ENCODE results near the gene RGL4.
"Not testable (repeated sequence)": the region's sequence is repeated elsewhere in the genome, so short reads cannot be mapped to it uniquely, and the experiment has no call there.

Gene RGL4

DNA sequence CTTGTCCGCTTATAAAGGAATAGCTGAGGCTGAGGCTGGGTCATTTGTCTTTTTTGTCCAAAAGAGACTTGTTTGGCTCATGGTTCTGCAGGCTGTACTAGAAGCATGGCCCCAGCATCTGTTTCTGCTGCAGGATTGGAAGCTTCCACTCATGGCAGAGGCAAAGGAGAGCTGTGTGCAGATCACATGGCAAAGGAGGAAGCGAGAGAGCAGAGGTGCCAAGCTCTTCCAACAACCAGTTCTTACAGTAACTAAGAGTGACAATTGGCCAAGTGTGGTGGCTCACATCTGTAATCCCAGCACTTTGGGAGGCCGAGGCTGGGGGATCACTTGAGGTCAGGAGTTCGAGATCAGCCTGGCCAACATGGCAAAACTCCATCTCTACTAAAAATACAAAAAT, 37.3 kb downstream of the RGL4 start:
- DNase-seq (ENCODE audit: low read depth in 3 of 3, low spot score in 1 of 3) = not testable (repeated sequence)

DNA sequence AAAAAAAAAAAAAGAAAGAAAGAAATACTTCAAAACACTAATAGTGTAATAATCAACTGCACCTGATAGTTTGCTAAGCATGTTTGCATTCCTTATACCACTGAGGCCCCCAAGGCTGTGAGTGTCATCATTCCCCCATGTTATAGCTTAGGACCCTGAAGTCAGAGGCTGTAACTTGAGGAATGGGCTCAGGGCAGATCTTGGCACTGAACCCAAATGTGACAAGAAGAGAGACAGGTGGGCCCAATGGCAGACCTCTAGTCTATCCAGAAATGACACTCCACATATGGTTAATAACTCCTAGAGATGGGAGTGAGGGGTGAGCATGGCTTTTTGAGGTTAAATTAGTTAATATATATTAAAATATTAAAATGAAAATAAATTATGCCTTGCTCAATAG, 46.9 kb downstream of the RGL4 start:
- no peak for DNase-seq (ENCODE audit: low read depth in 3 of 3, low spot score in 1 of 3)

DNA sequence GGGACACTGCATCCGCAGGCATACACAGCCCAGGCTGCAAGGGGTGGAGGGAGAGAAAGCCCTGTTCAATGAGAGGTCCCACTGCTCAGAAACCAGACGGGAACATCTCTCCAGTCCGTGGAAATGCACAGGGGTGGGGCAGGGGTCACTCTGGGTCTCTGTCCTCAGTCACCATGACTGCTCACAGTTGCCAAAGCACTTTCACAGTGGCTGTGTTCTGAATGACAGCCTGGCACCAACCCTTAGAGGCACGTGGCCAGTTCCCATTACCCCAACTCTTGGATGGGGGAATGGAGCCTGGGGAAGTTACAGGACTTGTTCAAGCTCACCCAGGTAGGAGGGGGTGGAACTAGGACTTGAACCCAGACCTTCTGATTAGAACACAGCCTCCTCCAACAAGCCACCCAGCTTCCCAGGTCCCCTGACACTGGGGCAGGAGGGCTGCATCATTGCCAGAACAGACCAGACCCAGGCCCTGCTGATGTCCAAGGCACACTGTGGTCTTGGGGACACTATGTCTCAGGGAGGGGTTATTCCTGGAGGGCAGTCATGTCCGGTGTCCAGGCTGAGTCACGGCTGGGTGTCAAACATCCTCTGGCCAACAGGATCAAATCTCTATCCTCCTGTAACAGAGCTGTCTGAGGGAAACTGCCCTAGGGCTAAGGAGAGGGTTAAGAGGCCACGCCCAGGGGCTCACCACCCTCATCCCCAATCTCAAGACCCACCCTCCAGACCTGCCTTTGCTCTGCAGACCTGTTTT, 51.9 kb downstream of the RGL4 start:
- no peak for DNase-seq (ENCODE audit: low read depth in 3 of 3, low spot score in 1 of 3)

DNA sequence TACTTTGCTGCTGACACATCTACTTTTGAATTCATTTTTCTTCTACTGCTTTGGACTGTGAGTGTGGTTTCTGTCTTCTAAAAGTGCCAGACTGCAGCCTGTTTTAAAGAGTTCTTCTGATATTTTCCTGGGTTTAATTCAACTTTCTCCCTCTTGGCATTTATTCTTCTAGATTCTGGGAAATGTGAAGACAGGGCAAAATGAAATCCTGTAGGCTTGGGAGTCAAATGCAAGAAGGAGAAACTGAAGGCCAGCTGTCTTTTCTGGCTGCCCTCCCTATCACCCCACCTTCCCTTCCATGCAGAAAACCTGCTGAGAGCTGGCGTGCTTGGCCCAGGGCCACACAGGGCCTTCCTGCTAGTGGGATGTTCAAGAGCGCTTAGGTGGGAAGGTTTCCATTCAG, 52.5 kb downstream of the RGL4 start:
- no peak for DNase-seq (ENCODE audit: low read depth in 3 of 3, low spot score in 1 of 3)

DNA sequence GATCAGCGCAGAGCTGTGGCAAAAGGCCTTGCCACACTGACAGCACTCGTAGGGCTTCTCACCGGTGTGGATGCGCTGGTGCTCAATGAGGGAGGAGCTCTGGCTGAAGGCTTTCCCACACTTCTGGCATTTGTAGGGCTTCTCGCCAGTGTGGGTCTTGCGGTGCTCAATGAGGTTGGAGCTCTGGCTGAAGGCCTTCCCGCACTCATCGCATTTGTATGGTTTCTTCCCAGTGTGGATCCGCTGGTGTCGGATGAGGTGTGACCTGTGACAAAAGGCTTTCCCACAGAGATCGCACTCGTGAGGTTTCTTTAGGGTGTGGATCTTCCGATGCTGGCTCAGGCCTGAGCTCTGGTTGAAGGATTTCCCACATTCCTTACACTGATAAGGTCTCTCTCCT, 53.2 kb downstream of the RGL4 start:
- DNase-seq (ENCODE audit: low read depth in 3 of 3, low spot score in 1 of 3) = no peak

DNA sequence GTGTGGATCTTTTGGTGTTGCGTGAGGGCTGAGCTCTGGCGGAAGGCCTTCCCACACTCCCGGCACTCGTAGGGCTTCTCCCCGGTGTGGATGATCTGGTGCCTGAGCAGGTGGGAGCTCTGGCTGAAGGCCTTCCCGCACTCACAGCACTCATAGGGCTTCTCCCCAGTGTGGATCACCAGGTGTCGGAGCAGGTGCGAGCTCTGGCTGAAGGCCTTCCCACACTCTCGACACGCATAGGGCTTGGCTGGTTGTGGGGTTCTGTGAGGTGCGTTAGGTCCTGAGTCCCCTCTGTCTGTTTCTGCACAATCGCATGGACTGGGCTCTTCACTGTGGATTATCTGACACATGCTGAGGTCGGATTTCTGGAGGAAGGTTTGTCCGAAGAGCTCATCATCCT, 53.7 kb downstream of the RGL4 start:
- DNase-seq (ENCODE audit: low read depth in 3 of 3, low spot score in 1 of 3) = no peak

DNA sequence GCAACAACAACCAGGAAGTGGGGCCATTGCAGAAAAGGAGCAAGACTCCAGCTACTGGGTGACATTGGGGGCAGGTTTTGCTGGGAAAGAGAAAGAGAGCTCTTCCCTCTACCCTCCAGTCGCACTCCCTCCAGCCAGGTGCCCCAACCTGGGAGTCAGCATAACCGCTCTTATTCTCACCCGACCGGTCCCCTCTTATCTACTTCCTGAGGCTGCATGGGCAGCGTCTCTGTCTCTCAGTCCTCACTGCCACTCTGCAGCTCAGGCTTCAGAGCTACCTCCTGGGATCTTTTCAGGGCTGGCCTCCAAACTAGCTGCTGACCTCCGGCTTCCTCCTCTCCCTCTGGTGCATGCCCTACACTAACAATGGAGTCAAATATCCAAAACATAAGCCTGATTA, 55.0 kb downstream of the RGL4 start:
- no peak for DNase-seq (ENCODE audit: low read depth in 3 of 3, low spot score in 1 of 3)
